ENCODE data around the gene ZNG1A.
"Not testable (repeated sequence)": the region's sequence is repeated elsewhere in the genome, so short reads cannot be mapped to it uniquely, and the experiment has no call there.

The ZNG1A gene

GRCh38 chr9:199601-200000 is 20.7 kb upstream of the ZNG1A start:
- H3K4me1 ChIP-seq (ENCODE audit: control insufficient read depth in 5 of 5, insufficient read depth in 5 of 5, low read length in 5 of 5); H3K27ac ChIP-seq (ENCODE audit: low read depth, low read length); H3K4me3 ChIP-seq (ENCODE audit: low read depth in 1 of 5, low read length in 5 of 5); H3K9me3 ChIP-seq (ENCODE audit: control insufficient read depth in 5 of 5, low read length in 5 of 5); H3K9ac ChIP-seq (ENCODE audit: low read length in 5 of 5); H3K27me3 ChIP-seq (ENCODE audit: control insufficient read depth in 5 of 5, insufficient read depth in 4 of 5, low read length in 5 of 5); H3K36me3 ChIP-seq (ENCODE audit: control insufficient read depth in 5 of 5, insufficient read depth in 5 of 5, low read length in 5 of 5): not testable (repeated sequence)

- peak overlapping the region in 1 of 5 donors; percentile 35 for H3K9ac ChIP-seq (ENCODE audit: low read length in 5 of 5)
- not testable (repeated sequence) for H3K9me3 ChIP-seq (ENCODE audit: control insufficient read depth in 5 of 5, low read length in 5 of 5); H3K27ac ChIP-seq (ENCODE audit: low read depth, low read length); H3K4me1 ChIP-seq (ENCODE audit: control insufficient read depth in 5 of 5, insufficient read depth in 5 of 5, low read length in 5 of 5); H3K27me3 ChIP-seq (ENCODE audit: control insufficient read depth in 5 of 5, insufficient read depth in 4 of 5, low read length in 5 of 5); H3K36me3 ChIP-seq (ENCODE audit: control insufficient read depth in 5 of 5, insufficient read depth in 5 of 5, low read length in 5 of 5)
- peak overlapping the region in 1 of 5 donors; percentile 61 for H3K4me3 ChIP-seq (ENCODE audit: low read depth in 1 of 5, low read length in 5 of 5)
Observed at GRCh38 chr9:178140-178825, 573 bp downstream of the ZNG1A start.

GRCh38 chr9:169757-170156 is 9.1 kb downstream of the ZNG1A start:
- not testable (repeated sequence) for H3K4me1 ChIP-seq (ENCODE audit: control insufficient read depth in 5 of 5, insufficient read depth in 5 of 5, low read length in 5 of 5); H3K9me3 ChIP-seq (ENCODE audit: control insufficient read depth in 5 of 5, low read length in 5 of 5); H3K36me3 ChIP-seq (ENCODE audit: control insufficient read depth in 5 of 5, insufficient read depth in 5 of 5, low read length in 5 of 5); H3K27ac ChIP-seq (ENCODE audit: low read depth, low read length); H3K4me3 ChIP-seq (ENCODE audit: low read depth in 1 of 5, low read length in 5 of 5); H3K9ac ChIP-seq (ENCODE audit: low read length in 5 of 5); H3K27me3 ChIP-seq (ENCODE audit: control insufficient read depth in 5 of 5, insufficient read depth in 4 of 5, low read length in 5 of 5)

- H3K9me3 ChIP-seq (ENCODE audit: control insufficient read depth in 5 of 5, low read length in 5 of 5); H3K36me3 ChIP-seq (ENCODE audit: control insufficient read depth in 5 of 5, insufficient read depth in 5 of 5, low read length in 5 of 5); H3K4me1 ChIP-seq (ENCODE audit: control insufficient read depth in 5 of 5, insufficient read depth in 5 of 5, low read length in 5 of 5); H3K9ac ChIP-seq (ENCODE audit: low read length in 5 of 5); H3K4me3 ChIP-seq (ENCODE audit: low read depth in 1 of 5, low read length in 5 of 5); H3K27ac ChIP-seq (ENCODE audit: low read depth, low read length); H3K27me3 ChIP-seq (ENCODE audit: control insufficient read depth in 5 of 5, insufficient read depth in 4 of 5, low read length in 5 of 5): not testable (repeated sequence)
Observed at GRCh38 chr9:159871-160270, 19.0 kb downstream of the ZNG1A start.

- H3K4me1 ChIP-seq (ENCODE audit: control insufficient read depth in 5 of 5, insufficient read depth in 5 of 5, low read length in 5 of 5); H3K27me3 ChIP-seq (ENCODE audit: control insufficient read depth in 5 of 5, insufficient read depth in 4 of 5, low read length in 5 of 5); H3K4me3 ChIP-seq (ENCODE audit: low read depth in 1 of 5, low read length in 5 of 5); H3K9me3 ChIP-seq (ENCODE audit: control insufficient read depth in 5 of 5, low read length in 5 of 5); H3K27ac ChIP-seq (ENCODE audit: low read depth, low read length); H3K9ac ChIP-seq (ENCODE audit: low read length in 5 of 5); H3K36me3 ChIP-seq (ENCODE audit: control insufficient read depth in 5 of 5, insufficient read depth in 5 of 5, low read length in 5 of 5): not testable (repeated sequence)
Observed at GRCh38 chr9:151173-151572, 27.7 kb downstream of the ZNG1A start.

GRCh38 chr9:139880-140279 is 39.0 kb downstream of the ZNG1A start:
- not testable (repeated sequence) for H3K9me3 ChIP-seq (ENCODE audit: control insufficient read depth in 5 of 5, low read length in 5 of 5); H3K27me3 ChIP-seq (ENCODE audit: control insufficient read depth in 5 of 5, insufficient read depth in 4 of 5, low read length in 5 of 5); H3K27ac ChIP-seq (ENCODE audit: low read depth, low read length); H3K36me3 ChIP-seq (ENCODE audit: control insufficient read depth in 5 of 5, insufficient read depth in 5 of 5, low read length in 5 of 5); H3K4me1 ChIP-seq (ENCODE audit: control insufficient read depth in 5 of 5, insufficient read depth in 5 of 5, low read length in 5 of 5); H3K4me3 ChIP-seq (ENCODE audit: low read depth in 1 of 5, low read length in 5 of 5); H3K9ac ChIP-seq (ENCODE audit: low read length in 5 of 5)

- H3K9ac ChIP-seq (ENCODE audit: low read length in 5 of 5); H3K9me3 ChIP-seq (ENCODE audit: control insufficient read depth in 5 of 5, low read length in 5 of 5); H3K4me3 ChIP-seq (ENCODE audit: low read depth in 1 of 5, low read length in 5 of 5); H3K27ac ChIP-seq (ENCODE audit: low read depth, low read length); H3K36me3 ChIP-seq (ENCODE audit: control insufficient read depth in 5 of 5, insufficient read depth in 5 of 5, low read length in 5 of 5): not testable (repeated sequence)
- peaks cover 3 to 17% (median 7%) of the 10 kb centered on the region in 5 donors for H3K27me3 ChIP-seq (ENCODE audit: control insufficient read depth in 5 of 5, insufficient read depth in 4 of 5, low read length in 5 of 5)
- peaks cover 0 to 20% (median 14%) of the 10 kb centered on the region in 5 donors for H3K4me1 ChIP-seq (ENCODE audit: control insufficient read depth in 5 of 5, insufficient read depth in 5 of 5, low read length in 5 of 5)
Observed at GRCh38 chr9:117995-118467, 60.8 kb downstream of the ZNG1A start, which contains the start of gene FOXD4. FOXD4 (minus strand) TSS chr9:118417; CDS start chr9:118119, 298 bp downstream.

- Histone ChIP-seq H3K4me1 (ENCODE audit: control insufficient read depth in 5 of 5, insufficient read depth in 5 of 5, low read length in 5 of 5) (peaks cover 0 to 20% (median 15%) of the 10 kb centered on the region in 5 donors), H3K27me3 (ENCODE audit: control insufficient read depth in 5 of 5, insufficient read depth in 4 of 5, low read length in 5 of 5) (peaks cover 3 to 22% (median 9%) of the 10 kb centered on the region in 5 donors)
- not testable (repeated sequence) for H3K4me3 ChIP-seq (ENCODE audit: low read depth in 1 of 5, low read length in 5 of 5); H3K27ac ChIP-seq (ENCODE audit: low read depth, low read length); H3K9me3 ChIP-seq (ENCODE audit: control insufficient read depth in 5 of 5, low read length in 5 of 5); H3K36me3 ChIP-seq (ENCODE audit: control insufficient read depth in 5 of 5, insufficient read depth in 5 of 5, low read length in 5 of 5); H3K9ac ChIP-seq (ENCODE audit: low read length in 5 of 5)
Observed at GRCh38 chr9:117144-117994, 61.5 kb downstream of the ZNG1A start.

- H3K9ac ChIP-seq (ENCODE audit: low read length in 5 of 5); H3K4me3 ChIP-seq (ENCODE audit: low read depth in 1 of 5, low read length in 5 of 5); H3K36me3 ChIP-seq (ENCODE audit: control insufficient read depth in 5 of 5, insufficient read depth in 5 of 5, low read length in 5 of 5); H3K9me3 ChIP-seq (ENCODE audit: control insufficient read depth in 5 of 5, low read length in 5 of 5); H3K27ac ChIP-seq (ENCODE audit: low read depth, low read length): not testable (repeated sequence)
- Histone ChIP-seq H3K4me1 (ENCODE audit: control insufficient read depth in 5 of 5, insufficient read depth in 5 of 5, low read length in 5 of 5) (peaks cover 0 to 20% (median 15%) of the 10 kb centered on the region in 5 donors), H3K27me3 (ENCODE audit: control insufficient read depth in 5 of 5, insufficient read depth in 4 of 5, low read length in 5 of 5) (peaks cover 3 to 22% (median 9%) of the 10 kb centered on the region in 5 donors)
Observed at GRCh38 chr9:116239-117077, 62.4 kb downstream of the ZNG1A start.

- H3K27me3 ChIP-seq (ENCODE audit: control insufficient read depth in 5 of 5, insufficient read depth in 4 of 5, low read length in 5 of 5), result peaks cover 3 to 22% (median 9%) of the 10 kb centered on the region in 5 donors
- not testable (repeated sequence) for H3K36me3 ChIP-seq (ENCODE audit: control insufficient read depth in 5 of 5, insufficient read depth in 5 of 5, low read length in 5 of 5); H3K27ac ChIP-seq (ENCODE audit: low read depth, low read length); H3K9ac ChIP-seq (ENCODE audit: low read length in 5 of 5); H3K9me3 ChIP-seq (ENCODE audit: control insufficient read depth in 5 of 5, low read length in 5 of 5)
- peaks cover 0 to 20% (median 15%) of the 10 kb centered on the region in 5 donors for H3K4me1 ChIP-seq (ENCODE audit: control insufficient read depth in 5 of 5, insufficient read depth in 5 of 5, low read length in 5 of 5)
- H3K4me3 ChIP-seq (ENCODE audit: low read depth in 1 of 5, low read length in 5 of 5), result peak overlapping the region in 2 of 5 donors; percentile 11 to 66
Observed at GRCh38 chr9:115118-115451, 63.8 kb downstream of the ZNG1A start.

All from subcutaneous abdominal adipose tissue (tissue), 5 donors.